DMS153 treated with DMSO at 0.1 percent for 48 hours (cell line): ENCODE results near the gene SLC1A4.
"Not testable (repeated sequence)": the region's sequence is repeated elsewhere in the genome, so short reads cannot be mapped to it uniquely, and the experiment has no call there.

Experiments
- DNase-seq: peaks from one replicate; lab custom pipeline; 2025; ENCODE audit not compliant: unreplicated experiment; lab: John Stamatoyannopoulos, UW

The SLC1A4 gene

DNA sequence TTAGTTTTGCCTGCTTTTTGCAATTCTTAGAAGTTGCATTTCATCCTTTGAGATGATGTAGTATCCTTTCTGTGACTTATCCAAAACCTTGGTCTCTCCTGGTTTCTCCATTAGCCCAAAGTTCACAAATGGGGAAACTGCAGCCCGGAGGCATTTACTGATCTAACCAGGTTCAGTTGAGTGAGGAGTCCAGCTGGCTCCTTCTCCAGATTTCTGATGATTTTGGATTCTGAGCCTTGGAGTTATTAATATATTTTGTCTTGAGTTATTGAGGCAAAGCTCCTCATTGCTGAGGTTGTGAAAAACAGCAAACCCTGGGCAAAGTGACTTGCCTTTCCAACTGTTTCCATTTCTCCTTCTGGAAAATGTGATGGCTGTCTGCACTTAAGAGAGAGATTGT is 1.7 kb downstream of the SLC1A4 start:
- DNase-seq: no peak

DNA sequence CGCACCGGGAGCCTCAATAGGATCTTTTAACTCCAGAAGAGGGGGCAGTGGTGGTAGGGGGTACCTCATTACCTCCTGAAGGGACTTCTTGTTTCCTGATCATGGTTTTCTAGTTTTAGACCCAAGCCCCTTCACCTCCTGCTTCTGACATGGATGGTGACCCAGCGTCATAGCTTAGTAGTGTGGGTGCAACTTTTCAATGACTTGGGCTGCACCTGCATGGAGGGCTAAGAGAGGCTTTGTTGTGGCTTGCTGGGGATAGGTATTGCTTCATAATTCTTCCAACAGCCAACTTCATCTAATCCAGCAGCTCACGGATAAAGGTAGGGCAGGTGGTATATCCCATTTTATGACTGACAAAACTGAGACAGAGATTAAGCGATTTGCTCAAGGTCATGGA is 3.0 kb downstream of the SLC1A4 start:
- no peak for DNase-seq

DNA sequence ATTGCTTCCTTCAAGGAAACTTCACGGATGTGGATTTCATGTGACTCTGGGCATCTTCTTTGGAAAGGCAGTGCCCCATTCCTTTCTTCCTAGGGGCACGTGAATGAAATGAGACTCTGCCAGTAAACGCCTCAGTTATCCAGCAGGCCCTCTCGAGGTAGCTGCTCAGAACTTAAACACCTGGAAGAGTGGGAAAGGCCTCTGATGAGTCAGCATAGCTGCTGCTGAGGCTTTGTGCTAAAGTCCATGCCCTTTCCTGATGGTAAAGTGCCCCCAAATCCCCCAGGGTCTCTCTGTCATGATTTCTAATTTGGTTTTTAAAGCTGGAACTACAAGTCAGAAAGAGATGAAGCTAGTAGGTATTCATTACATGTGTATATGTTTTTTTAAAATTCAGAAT is 3.8 kb downstream of the SLC1A4 start:
- DNase-seq: no peak

DNA sequence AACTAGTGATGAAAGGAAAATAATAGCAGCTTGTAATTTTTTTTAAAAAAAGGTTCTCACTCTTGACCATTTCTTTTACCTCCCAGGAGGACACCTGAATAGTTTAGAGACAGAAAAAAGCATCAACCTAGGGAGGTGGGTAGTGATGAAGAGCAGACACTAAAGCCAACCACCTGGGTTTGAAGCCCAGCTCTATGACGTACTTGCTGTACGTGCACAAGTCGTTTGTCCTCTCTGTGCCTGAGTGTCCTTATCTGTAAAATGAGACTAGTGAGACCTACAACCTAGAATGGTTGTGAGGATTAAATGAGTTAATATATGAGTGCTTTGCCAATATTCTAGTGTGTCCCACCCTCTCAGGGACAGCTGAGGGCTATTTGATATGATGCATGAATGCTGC is 5.8 kb downstream of the SLC1A4 start:
- no peak for DNase-seq

DNA sequence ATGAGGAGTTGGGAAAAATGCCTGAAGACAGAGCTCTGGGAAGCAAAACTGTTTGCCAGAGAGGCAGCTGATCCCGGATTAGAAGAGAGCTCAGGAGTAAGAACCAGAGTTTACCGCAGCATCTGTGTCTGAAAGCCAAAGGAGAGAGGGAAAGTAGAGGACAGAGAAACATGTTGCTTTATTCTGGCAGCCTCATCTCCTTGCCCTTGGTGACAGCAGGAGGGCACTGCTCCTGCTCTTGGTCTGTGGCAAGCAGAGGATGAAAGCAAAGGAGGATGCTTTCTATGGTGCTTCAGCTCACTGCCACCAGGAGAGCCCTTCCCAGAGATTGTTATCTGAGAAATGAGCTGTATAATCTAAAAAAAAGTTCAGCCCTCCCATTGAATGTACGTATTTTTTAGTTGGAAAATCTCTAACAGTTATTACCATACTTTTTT is 7.7 kb downstream of the SLC1A4 start:
- DNase-seq: no peak

DNA sequence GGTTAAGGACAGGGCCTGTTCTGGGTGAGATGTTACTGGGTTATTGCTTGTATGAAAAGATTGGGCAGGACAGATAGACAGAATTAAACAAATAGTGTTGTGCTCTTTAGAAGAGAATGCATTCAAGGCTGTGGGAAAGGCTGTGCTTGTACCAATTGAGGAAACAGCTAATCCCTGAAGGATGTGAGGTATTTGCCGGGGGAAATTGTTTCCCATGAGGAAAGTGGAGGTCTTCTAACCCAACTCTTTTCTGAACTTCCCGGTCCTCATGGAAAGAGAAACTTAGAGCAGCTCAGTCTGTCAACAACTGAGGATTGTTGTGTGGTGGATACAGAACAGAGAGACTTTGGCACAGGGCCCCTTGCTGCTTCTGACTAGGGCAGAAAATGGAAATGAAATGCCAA is 9.5 kb downstream of the SLC1A4 start:
- DNase-seq: no peak

DNA sequence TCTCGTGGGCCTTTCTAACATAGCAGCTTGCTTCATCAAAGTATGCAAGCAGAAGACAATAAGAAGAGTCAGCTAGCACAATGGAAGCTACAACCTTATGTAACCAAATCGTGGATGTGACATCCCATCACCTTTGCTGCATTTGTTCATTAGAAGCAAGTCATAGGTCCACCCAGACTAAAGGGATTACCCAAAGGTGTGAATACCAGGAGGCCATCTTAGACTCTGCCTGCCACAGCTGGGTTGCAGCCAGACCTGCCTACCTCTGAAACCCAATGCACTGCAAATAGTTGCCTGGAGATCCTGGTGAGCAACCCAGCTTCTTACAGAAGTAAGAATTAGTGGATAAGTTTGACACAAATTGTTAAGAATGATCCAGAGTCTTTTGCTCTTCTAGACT is 10.6 kb downstream of the SLC1A4 start:
- no peak for DNase-seq

DNA sequence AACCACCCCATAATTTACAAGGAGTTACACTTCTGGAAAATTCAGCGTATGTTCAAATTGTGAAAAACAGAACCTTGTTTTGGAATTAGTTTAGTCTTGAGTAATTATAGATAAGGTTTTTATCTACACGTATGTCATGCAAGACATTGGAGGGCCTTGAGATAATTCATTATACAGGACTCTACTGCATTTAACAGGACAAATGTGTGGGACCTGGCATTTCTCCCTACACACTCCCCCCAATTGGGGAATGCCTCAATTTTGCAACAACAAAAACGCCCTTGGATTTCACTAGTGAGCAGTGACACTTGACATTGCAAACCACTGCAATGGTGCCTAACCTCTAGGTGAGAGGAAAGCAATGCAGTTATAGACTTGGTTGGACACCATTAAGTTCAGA is 11.4 kb downstream of the SLC1A4 start:
- no peak for DNase-seq

DNA sequence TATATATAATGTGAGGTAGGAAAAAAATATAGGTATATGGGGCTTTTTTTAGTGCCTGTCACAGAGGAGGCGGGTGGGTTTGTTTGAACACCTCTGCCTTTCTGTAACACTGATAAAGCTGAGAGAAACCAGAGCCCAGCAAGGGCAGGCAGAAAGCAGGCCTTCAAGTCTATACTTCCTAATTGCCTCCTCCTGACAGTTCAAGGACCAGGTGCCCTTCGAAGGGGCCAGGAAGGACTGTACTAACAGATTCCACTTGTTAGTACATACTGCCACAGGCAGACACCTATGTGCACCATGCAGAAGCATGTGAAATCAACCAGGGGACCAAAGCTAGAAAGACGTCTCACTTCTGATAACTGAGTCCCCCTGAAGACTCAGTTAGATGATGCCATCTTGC is 13.8 kb downstream of the SLC1A4 start:
- DNase-seq: no peak

DNA sequence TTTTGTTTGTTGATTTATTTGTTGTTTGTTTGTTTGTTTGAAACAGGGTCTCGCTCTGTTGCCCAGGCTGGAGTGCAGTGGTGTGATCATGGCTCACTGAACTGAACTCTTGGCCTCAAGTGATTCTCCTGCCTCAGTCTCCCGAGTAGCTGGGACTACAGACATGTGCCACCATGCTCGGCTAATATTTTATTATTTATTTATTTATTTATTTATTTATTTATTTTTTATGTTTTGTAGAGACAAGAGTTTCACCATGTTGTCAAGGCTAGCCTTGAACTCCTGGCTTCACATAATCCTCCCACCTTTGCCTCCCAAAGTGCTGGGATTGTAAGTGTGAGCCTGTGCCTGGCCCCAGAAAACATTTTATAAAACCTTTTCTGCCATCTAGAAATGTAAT is 15.0 kb downstream of the SLC1A4 start:
- not testable (repeated sequence) for DNase-seq

DNA sequence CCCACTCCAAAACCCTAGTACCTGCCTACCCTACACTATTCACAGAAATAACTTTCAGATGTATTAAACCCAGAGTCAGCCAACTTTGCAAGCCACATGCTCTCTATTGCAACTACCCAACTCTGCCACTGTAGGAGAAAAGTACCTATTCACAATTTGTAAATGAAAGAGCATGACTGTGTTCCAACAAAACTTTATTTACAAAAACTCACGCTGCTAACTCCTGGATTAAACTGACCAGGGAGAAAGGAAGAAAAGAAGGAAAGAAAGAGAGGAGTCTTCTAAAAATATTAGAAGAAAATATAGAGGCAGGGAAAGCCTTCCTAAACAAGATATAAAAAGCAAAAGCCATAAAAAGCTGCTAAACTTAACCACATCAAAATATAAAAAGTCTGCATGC is 24.6 kb downstream of the SLC1A4 start:
- no peak for DNase-seq

DNA sequence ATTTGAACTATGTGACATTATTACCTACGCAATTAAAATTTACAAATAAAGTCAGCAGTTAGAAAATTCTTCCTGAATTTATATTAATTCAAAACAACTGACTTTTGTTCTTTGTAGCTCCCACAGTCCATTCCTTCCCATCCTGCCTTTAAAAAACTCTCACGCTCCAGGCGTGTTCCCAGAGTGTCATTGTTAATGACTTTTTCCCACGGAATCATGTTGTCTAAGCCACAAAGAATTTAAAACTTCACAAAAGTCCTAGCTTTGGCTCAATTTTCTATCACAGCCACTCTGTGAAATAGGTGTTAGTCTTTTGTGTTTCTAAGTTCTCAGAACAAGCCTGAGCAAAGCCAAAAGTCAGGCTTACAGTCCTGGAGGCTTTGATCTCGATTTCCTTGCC is 26.5 kb downstream of the SLC1A4 start:
- no peak for DNase-seq

DNA sequence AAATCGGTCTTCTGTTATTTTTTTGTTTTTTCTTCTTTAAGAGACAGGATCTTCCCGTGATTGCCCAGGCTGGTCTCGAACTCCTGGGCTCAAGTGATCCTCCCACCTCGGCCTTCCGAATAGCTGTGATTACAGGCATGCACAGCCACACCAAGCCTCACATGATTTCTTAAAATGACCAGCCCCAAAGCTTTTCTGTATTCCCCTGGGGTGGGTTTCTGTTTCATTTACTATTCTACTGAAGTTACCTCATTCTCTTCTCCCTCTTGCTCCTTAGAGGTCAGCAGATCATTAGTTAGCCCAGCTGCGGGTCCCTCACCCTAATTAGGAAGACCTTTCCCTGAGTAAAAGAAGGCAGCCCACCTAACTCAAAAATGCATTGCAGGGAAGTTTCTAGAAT is 27.6 kb downstream of the SLC1A4 start:
- no peak for DNase-seq

DNA sequence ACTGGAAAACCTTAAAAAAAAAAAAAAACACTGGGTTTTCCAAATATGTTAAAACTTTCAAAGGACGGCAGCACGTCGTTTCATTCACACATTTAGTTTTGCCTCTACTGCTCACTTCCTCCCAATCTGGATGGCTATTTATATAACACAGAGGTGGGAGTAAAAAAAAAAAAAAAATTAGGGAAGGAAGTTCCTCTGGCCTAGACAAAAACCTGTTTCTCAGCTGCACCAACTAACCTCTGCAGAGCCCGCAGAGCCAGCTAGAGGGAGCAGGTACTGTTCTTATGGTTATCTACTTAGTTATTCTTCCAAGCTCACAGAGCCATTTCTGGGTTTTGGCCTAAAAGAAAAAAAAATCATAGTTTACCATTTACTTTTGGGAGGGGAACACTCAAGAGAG is 28.1 kb downstream of the SLC1A4 start:
- no peak for DNase-seq

DNA sequence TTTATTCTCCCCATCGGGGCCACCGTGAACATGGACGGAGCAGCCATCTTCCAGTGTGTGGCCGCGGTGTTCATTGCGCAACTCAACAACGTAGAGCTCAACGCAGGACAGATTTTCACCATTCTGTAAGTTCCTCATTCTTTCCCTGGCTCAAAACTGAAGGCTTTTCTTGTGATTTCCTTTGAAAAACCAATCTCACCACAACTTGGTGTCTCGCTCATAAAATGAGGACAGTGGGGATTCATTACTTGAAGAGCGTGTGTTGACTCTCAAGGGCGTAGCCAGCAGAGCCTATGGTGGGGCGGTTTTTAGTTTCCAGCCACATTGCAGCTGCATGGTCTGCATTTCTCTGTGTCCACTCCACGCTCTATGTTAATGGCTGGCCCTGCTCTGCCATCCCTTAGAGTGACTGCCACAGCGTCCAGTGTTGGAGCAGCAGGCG is 29.0 kb downstream of the SLC1A4 start:
- DNase-seq: no peak

DNA sequence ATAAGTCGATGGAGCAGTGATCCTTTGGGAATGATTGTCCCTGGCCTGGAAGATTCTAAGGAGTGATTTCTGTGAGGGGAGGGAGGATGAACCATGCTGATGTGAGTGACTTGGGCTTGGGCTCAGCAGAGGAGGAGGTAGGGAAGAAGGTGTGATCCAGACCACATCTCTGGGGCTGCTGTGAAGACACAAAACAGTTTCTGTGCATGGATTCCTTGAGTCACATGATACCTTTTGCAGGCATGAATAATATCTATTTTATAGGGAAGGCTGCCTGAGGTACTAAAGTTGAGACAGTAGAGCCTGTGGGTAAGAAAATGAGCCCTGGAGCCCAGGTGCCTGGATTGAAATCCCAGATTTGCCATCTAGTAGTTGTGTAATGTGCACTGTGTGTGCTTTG is 29.8 kb downstream of the SLC1A4 start:
- DNase-seq: no peak

DNA sequence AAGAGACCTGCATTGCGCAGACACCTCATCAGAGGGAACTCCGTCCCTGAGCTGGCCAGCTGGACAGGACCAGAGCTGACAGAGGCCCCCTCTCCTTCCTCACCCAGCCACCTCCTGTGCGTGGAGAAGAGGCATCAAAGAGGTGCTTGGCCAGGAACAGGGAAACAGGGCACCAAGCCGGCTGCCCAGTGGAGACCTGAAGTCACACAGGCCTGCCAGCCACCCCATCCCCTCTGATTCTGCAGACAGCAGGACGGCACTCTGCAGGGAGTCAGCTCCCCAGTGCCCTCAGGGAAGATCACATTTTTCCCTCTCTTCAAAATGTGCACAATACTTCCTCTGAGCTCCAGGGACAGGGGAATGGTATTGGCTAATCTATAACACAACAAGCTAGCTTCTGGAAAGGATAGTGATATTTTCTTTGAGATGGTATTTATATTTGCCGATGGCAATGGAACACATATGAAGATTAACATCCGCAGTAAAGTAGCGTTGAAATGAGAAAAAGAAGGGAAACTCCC is 30.5 kb downstream of the SLC1A4 start:
- no peak for DNase-seq

DNA sequence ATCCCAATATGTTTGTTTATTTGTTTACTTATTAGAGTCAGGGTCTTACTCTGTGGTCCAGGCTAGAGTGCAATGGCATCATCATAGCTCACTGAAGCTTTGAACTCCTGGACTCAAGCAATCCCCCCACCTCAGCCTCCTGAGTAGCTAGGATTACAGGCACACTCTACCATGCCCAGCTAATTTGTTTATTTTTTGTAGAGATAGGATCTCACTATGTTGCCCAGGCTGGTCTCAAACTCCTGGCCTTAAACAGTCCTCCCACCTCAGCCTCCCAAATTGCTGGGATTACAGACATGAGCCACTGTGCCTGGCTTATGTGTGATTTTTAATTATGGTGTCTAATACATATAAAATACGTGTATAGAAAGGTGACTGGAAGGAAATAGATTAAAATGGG is 31.1 kb downstream of the SLC1A4 start:
- DNase-seq: not testable (repeated sequence)

DNA sequence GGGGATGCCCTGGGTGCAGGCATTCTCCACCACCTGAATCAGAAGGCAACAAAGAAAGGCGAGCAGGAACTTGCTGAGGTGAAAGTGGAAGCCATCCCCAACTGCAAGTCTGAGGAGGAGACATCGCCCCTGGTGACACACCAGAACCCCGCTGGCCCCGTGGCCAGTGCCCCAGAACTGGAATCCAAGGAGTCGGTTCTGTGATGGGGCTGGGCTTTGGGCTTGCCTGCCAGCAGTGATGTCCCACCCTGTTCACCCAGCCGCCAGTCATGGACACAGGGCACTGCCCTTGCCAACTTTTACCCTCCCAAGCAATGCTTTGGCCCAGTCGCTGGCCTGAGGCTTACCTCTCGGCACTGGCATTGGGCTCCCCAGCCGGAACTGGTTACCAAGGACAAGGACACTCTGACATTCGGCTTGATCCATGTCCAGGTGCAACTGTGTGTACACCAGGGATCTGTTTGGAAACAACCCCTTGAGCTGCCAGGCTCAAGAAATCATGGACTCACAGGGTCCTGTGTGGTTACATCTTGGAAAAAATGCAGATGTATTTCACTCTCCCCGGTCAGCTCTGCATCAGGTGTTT is 31.8 kb downstream of the SLC1A4 start:
- DNase-seq: no peak

DNA sequence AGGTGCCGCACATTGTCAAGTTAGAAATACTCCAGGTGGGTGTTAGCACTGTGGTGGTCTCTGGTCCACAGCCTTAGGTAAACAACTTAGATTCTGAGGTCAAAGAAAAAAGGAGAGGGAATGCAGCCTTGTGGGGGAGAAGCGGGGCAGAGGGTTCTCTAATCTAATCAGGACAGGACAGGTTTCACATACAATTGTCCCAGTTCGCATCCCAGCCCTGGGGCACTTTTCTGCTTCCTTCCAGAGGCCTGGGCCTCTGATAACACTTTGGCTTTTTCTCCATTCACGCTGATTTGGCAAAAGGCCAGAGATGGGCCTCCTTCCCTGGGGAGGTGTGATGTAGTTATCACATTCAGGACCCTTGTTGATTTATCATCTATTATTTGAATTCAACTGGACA is 32.5 kb downstream of the SLC1A4 start:
- DNase-seq: no peak

DNA sequence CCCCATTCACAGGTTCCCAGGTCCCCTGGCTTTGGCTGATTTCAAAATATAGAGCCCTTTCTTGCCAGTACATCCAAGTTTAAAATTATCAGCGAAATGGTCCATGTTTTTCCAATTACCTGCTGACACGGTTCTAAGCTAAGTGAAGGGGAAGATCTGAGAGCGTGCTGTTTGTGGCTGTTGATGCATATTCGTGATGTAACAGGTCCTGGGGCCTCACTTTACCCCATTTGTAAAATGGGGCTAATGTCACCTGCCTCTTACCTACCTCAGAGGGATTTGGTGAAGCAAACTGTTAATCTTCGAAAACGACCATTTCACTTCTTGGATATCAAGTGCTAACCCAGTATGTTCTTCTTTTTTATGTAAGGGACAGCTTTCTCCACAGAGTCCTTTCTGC is 33.0 kb downstream of the SLC1A4 start:
- DNase-seq: no peak

DNA sequence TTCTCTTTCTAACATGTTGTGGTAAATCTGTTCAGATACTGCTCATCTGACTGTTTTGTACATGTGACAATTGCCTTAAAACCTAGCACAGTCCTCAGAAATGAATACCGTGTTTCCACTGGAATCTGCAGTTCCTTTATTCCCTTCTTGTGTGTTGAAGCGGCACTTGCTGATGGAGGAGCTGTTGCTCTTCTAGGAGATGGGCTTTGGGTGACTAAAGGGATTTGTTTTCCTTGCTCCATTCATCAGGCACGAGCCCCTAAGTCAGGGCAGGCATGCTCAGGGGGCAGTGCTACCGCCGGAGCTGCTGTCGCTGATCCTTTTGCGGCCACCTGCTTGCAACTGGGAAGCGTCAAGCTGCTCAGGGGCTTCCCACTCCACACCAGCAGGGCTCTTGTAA is 34.5 kb downstream of the SLC1A4 start:
- no peak for DNase-seq

DNA sequence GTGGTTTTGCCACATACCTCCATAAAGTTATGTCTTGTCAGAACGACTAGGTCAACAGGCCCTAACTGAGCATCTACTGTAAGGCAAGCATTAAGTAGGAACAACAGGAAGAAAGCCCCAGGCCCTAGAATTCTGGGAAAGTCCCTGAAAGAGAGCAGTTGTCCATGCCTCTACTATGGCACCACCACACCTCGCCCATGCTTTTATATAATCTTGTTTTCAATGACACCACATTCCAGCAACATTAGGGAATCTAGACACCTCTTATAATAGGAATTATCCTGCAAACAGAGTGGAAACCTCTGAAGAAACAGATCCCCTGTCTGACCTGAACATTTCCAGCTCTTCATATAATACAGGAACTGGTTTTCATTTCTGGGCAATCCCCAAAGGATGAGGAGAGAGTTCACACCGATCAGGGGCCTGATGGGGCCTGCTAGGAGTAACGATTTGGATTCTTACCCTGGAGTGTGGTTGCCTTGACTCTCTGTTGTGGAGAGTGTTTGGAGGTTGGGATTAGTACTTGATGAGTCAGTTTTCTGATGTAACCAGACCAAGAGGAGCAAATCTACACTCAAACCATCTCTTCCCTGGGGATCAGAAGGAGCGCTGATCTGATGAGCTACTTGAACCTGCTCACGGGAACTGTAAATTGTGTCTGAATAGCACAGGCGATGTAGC is 35.1 kb downstream of the SLC1A4 start:
- DNase-seq: no peak
